Endothelial cell of umbilical vein (primary cell): ENCODE data around the gene GBE1. TPM values are rescaled to one million over a fixed set of nuclear protein-coding genes. Genes with fewer than 3 reads are reported as not detected.

Experiments used
- BruUV-seq: library from RNA; stranded (reverse); fragments of 400-500 nt; replicated peaks from 2 replicates; lab custom pipeline; 2021; lab: Mats Ljungman, UMichigan
- CTCF ChIA-PET: fragments of 300-600, 350-600 bp; sonication (Branson Sonifier 250); formaldehyde crosslinking; loops from one replicate; lab custom pipeline; 2021; ENCODE audit warnings: antibody characterized with exemption, inconsistent platforms; lab: Charles Lee
- POLR2A ChIA-PET: fragments of 300-600, 350-600 bp; sonication (Branson Sonifier 250); formaldehyde crosslinking; loops from one replicate; lab custom pipeline; 2021; ENCODE audit warnings: antibody characterized with exemption, inconsistent platforms; lab: Charles Lee
- DNase-seq: peaks from one replicate; pipeline ENCODE4 v3.0.0-alpha.2; 2011; ENCODE audit warnings: low read depth, low spot score
- FAIRE-seq: peaks from 2 replicates; lab custom pipeline; 2011; peaks lifted over from hg19 to GRCh38; lab: Jason Lieb, UNC
- H2AFZ ChIP-seq: 2 replicates; pipeline ENCODE4 v1.6.0; 2012; ENCODE audit warnings: low read depth, low read length, control low read depth, inconsistent platforms
- H3K27ac ChIP-seq: 2 replicates; pipeline ENCODE4 v1.5.1; 2011; ENCODE audit warnings: low read depth, mild to moderate bottlenecking, control low read depth, low read length, moderate library complexity; ENCODE audit not compliant: insufficient read depth
- H3K27me3 ChIP-seq, 2 experiments: 2 replicates each; pipeline versions ENCODE4 v1.6.0 to v1.6.1; 2011; ENCODE audit warnings: low read length in 2 of 2, mixed read lengths in 1 of 2; ENCODE audit not compliant: control insufficient read depth in 2 of 2, insufficient read depth in 2 of 2
- H3K36me3 ChIP-seq, 2 experiments: 2 replicates in 1 of 2; 3 replicates in 1 of 2; pipeline ENCODE4 v1.5.1; 2011; ENCODE audit warnings: low read length in 2 of 2, mild to moderate bottlenecking in 1 of 2, moderate library complexity in 1 of 2; ENCODE audit not compliant: control insufficient read depth in 2 of 2, insufficient read depth in 2 of 2; ENCODE audit errors: extremely low read depth in 1 of 2
- H3K4me1 ChIP-seq: 3 replicates; pipeline ENCODE4 v1.5.1; 2011; ENCODE audit warnings: mild to moderate bottlenecking, low read length; ENCODE audit not compliant: control insufficient read depth, insufficient read depth; ENCODE audit errors: extremely low read depth
- H3K4me2 ChIP-seq: 2 replicates; pipeline ENCODE4 v1.6.1; 2011; ENCODE audit warnings: low read length, control low read depth, mixed read lengths; ENCODE audit not compliant: insufficient read depth
- H3K4me3 ChIP-seq, 3 experiments: fragments of 200-600 bp in 1 of 3; sonication (generic), shearing (Covaris generic) in 1 of 3; replicated peaks in 1 of 3; 2 replicates each; pipeline ENCODE4 v1.5.1; 2011 to 2016; ENCODE audit warnings: control low read depth in 3 of 3, low read length in 3 of 3, mild to moderate bottlenecking in 2 of 3, inconsistent platforms in 1 of 3, low read depth in 1 of 3, moderate library complexity in 1 of 3; ENCODE audit not compliant: insufficient read depth in 1 of 3
- H3K79me2 ChIP-seq: 2 replicates; pipeline ENCODE4 v1.6.0; 2012; ENCODE audit warnings: low read length, inconsistent platforms; ENCODE audit not compliant: control insufficient read depth, insufficient read depth
- H3K9ac ChIP-seq: replicated peaks from 2 replicates; pipeline ENCODE3; 2011; ENCODE audit warnings: low read length, control low read depth; ENCODE audit not compliant: insufficient read depth; ENCODE audit errors: extremely low read depth
- H3K9me1 ChIP-seq: replicated peaks from 3 replicates; pipeline ENCODE4 v1.6.0; 2011; ENCODE audit warnings: mild to moderate bottlenecking, low read length; ENCODE audit not compliant: control insufficient read depth, insufficient read depth; ENCODE audit errors: extremely low read depth
- H3K9me3 ChIP-seq: replicated peaks from 2 replicates; pipeline ENCODE4 v1.5.1; 2012; ENCODE audit warnings: low read length, inconsistent platforms; ENCODE audit not compliant: control insufficient read depth, insufficient read depth
- H4K20me1 ChIP-seq: replicated peaks from 2 replicates; pipeline ENCODE3; 2011; ENCODE audit warnings: mild to moderate bottlenecking, low read length; ENCODE audit not compliant: control insufficient read depth, insufficient read depth; ENCODE audit errors: extremely low read depth
- EZH2 ChIP-seq: IDR thresholded peaks from 2 replicates; pipeline ENCODE4 v1.6.1; 2012; ENCODE audit warnings: borderline replicate concordance, low read depth, mild to moderate bottlenecking, moderate library complexity, low read length, inconsistent platforms; ENCODE audit not compliant: severe bottlenecking
- FOS ChIP-seq: IDR thresholded peaks from 2 replicates; pipeline ENCODE4 v1.6.1; 2011; ENCODE audit warnings: mild to moderate bottlenecking, low read length, moderate library complexity, borderline replicate concordance; ENCODE audit not compliant: insufficient read depth
- GATA2 ChIP-seq: IDR thresholded peaks from 2 replicates; pipeline ENCODE4 v1.7.0; 2011; ENCODE audit warnings: low read depth, mild to moderate bottlenecking, moderate library complexity, mixed read lengths, low read length; ENCODE audit not compliant: insufficient read length, insufficient read depth
- JUN ChIP-seq: IDR thresholded peaks from 2 replicates; pipeline ENCODE4 v1.6.1; 2011; ENCODE audit warnings: borderline replicate concordance, low read depth; ENCODE audit not compliant: insufficient read length, insufficient read depth
- MYC ChIP-seq: IDR thresholded peaks from one replicate; pipeline ENCODE4 v1.6.1; 2011; ENCODE audit warnings: mild to moderate bottlenecking, low read depth, low read length
- POLR2A ChIP-seq: IDR thresholded peaks from 2 replicates; pipeline ENCODE4 v1.6.1; 2012; ENCODE audit warnings: low read depth, mild to moderate bottlenecking, control low read depth, low read length
- POLR2AphosphoS5 ChIP-seq: IDR thresholded peaks from 2 replicates; pipeline ENCODE4 v1.6.1; 2012; ENCODE audit warnings: low read depth, mild to moderate bottlenecking, control low read depth, low read length, moderate library complexity; ENCODE audit not compliant: insufficient read depth
- dilution Hi-C: fragments of 300-500 bp; cut with MboI; formaldehyde crosslinking; loops from one replicate; pipeline ENCODE4 v1.15.0; 2019; ENCODE audit warnings: low sequenced_read_pairs; ENCODE audit not compliant: extremely low pct_ligation_motif_present
- intact Hi-C: fragments of 100-400 bp; cut with micrococcal nuclease; formaldehyde crosslinking; loops from one replicate; pipeline ENCODE4 v1.10.0; 2022
- polyA plus RNA-seq, 4 experiments: library from polyadenylated mRNA; depleted of rRNA in 3 of 4; stranded (reverse) in 3 of 4; unstranded in 1 of 4; fragments of >200 nt; gene quantifications; 2 replicates each; pipeline versions ENCODE4 v1.2.1 to v1.2.3, GENCODE V29; 2011 to 2012; ENCODE audit warnings: missing spikeins in 1 of 4
- total RNA-seq: library from RNA; stranded (reverse); gene quantifications from 2 replicates; pipeline ENCODE4 v1.2.3, GENCODE V29; 2021
- TF ChIP-seq, protein P1 (sequence below), 2 donors: IDR thresholded peaks; 1 replicate in 1 of 2; 2 replicates in 1 of 2; pipeline ENCODE4 v1.5.1; 2011; ENCODE audit warnings: low read length in 2 of 2, mild to moderate bottlenecking in 2 of 2, moderate library complexity in 2 of 2, control low read depth in 1 of 2, inconsistent platforms in 1 of 2, low read depth in 1 of 2; ENCODE audit not compliant: insufficient read depth in 1 of 2; ENCODE audit errors: extremely low read depth in 1 of 2
- TF ChIP-seq, protein P2 (sequence below): IDR thresholded peaks from 2 replicates; pipeline ENCODE4 v1.6.1; 2011; ENCODE audit not compliant: insufficient read depth, insufficient read length

Gene GBE1
- total and polyA plus RNA-seq, 2 donors (not counting 3 experiments of a cell fraction or from before 2014, with no cell fraction given): 35.9 to 110 TPM

DNA sequence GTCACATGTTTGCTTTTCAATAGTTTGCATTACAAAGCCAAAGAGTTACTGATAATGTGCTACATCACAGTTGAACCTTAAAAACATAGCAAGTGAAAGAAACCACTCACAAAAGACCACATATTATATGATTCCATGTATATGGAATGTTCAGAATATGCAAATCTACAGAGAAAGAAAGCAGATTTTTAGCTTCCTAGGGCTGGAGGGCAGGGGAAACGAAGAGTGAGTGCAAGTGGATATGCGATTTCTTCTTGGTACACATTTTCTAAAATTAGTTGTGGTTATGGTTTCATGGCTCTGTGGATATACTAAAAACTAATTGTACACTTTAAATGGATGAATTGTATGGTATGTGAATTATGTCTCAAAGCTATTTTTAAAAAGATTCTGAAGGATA is 4.0 kb upstream of the GBE1 start:
- H4K20me1 ChIP-seq: no peaks in the 10 kb centered on the region
- DNase-seq (no peak), FAIRE-seq (no peak)
- H3K79me2 ChIP-seq: peaks cover 2% of the 10 kb centered on the region
- H3K27me3 ChIP-seq: no peaks in the 10 kb centered on the region
- peaks cover 6% of the 10 kb centered on the region for H3K4me1 ChIP-seq
- no peaks in the 10 kb centered on the region for H3K9me1 ChIP-seq
- intact Hi-C loops (loop anchor here (10.0 kb wide), 1 partner anchor 291 kb away; no protein-coding TSS in a partner anchor), dilution Hi-C loops (no loop called here)
- TF ChIP-seq EZH2 (no peak), POLR2A (no peak)
- TF ChIP-seq, protein P1, sequence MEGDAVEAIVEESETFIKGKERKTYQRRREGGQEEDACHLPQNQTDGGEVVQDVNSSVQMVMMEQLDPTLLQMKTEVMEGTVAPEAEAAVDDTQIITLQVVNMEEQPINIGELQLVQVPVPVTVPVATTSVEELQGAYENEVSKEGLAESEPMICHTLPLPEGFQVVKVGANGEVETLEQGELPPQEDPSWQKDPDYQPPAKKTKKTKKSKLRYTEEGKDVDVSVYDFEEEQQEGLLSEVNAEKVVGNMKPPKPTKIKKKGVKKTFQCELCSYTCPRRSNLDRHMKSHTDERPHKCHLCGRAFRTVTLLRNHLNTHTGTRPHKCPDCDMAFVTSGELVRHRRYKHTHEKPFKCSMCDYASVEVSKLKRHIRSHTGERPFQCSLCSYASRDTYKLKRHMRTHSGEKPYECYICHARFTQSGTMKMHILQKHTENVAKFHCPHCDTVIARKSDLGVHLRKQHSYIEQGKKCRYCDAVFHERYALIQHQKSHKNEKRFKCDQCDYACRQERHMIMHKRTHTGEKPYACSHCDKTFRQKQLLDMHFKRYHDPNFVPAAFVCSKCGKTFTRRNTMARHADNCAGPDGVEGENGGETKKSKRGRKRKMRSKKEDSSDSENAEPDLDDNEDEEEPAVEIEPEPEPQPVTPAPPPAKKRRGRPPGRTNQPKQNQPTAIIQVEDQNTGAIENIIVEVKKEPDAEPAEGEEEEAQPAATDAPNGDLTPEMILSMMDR (IDR thresholded peaks at IDR 0.05; ENCODE audit: extremely low read depth in 1 of 2, insufficient read depth in 1 of 2, low read depth in 1 of 2, low read length in 2 of 2): no peak
- no TSS peak for BruUV-seq
- no peak overlapping the region for H3K9ac ChIP-seq
- H3K9me3 ChIP-seq: no peaks in the 10 kb centered on the region
- CTCF ChIA-PET: no interaction called here
- no peak overlapping the region for H2AFZ ChIP-seq
- no peak overlapping the region for H3K4me3 ChIP-seq
- no peak overlapping the region for H3K27ac ChIP-seq
- POLR2A ChIA-PET: no interaction called here
- H3K36me3 ChIP-seq: no peaks in the 10 kb centered on the region
- no peak overlapping the region for H3K4me2 ChIP-seq

DNA sequence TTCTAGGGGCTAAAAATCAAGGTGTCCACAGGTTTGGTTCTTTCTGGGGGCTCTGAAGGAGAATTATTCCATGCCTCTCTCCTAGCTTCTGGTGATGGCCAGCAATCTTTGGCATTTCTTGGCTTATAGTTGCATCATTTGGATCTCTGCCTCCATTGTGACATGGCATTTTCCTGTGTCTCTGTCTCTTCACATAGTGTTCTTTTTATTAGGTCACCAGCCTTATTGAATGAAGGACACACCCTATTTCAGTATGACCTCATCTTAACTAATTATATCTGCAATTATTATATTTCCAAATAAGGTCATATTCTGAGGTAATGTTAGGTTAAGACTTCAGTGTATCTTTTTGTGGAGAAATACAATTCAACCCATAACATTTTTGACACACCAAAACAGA is 3.2 kb upstream of the GBE1 start:
- TF ChIP-seq MYC (no peak), GATA2 (no peak), POLR2A (no peak), POLR2AphosphoS5 (no peak), EZH2 (no peak), FOS (no peak), JUN (no peak)
- TF ChIP-seq, protein P1 (IDR thresholded peaks at IDR 0.05; ENCODE audit: extremely low read depth in 1 of 2, insufficient read depth in 1 of 2, low read depth in 1 of 2, low read length in 2 of 2): no peak
- TF ChIP-seq, protein P2, sequence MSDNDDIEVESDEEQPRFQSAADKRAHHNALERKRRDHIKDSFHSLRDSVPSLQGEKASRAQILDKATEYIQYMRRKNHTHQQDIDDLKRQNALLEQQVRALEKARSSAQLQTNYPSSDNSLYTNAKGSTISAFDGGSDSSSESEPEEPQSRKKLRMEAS: no peak
- H3K9ac ChIP-seq: no peak overlapping the region
- H3K9me1 ChIP-seq: no peaks in the 10 kb centered on the region
- FAIRE-seq (no peak), DNase-seq (no peak)
- no peaks in the 10 kb centered on the region for H3K9me3 ChIP-seq
- H2AFZ ChIP-seq: no peak overlapping the region
- no peaks in the 10 kb centered on the region for H4K20me1 ChIP-seq
- dilution Hi-C loops (no loop called here), intact Hi-C loops (loop anchor here (10.0 kb wide), 1 partner anchor 290 kb away; no protein-coding TSS in a partner anchor)
- CTCF ChIA-PET: interaction anchor here (0.7 kb wide), 1 partner anchor 172 kb away, joined by 3 read pairs; no protein-coding TSS in a partner anchor
- H3K27me3 ChIP-seq: no peaks in the 10 kb centered on the region
- no peaks in the 10 kb centered on the region for H3K36me3 ChIP-seq
- peaks cover 10% of the 10 kb centered on the region for H3K79me2 ChIP-seq
- H3K4me2 ChIP-seq: no peak overlapping the region
- peaks cover 13% of the 10 kb centered on the region for H3K4me1 ChIP-seq
- no peak overlapping the region for H3K4me3 ChIP-seq
- BruUV-seq: no TSS peak
- no peak overlapping the region for H3K27ac ChIP-seq
- POLR2A ChIA-PET: no interaction called here
